HFFc6 (cell line): ENCODE results near the gene PDE6G. TPM values are rescaled to one million over a fixed set of nuclear protein-coding genes. Genes with fewer than 3 reads are reported as not detected.
A peak's percentile ranks its signal among the peaks of the same experiment; 100 is the strongest.

Source experiments
- DNase-seq: peaks from one replicate; pipeline ENCODE4 v3.0.0-alpha.2; 2018
- H3K27ac Mint-ChIP-seq: 2 replicates; pipeline ENCODE4 v1.8.0; 2020; ENCODE audit warnings: mild to moderate bottlenecking, mixed read lengths
- H3K27me3 Mint-ChIP-seq: 2 replicates; pipeline ENCODE4 v1.8.0; 2021; ENCODE audit warnings: mild to moderate bottlenecking, moderate library complexity, mixed read lengths; ENCODE audit not compliant: insufficient read depth
- H3K36me3 Mint-ChIP-seq: 2 replicates; pipeline ENCODE4 v1.8.0; 2021; ENCODE audit warnings: low read depth, mixed read lengths
- H3K4me1 Mint-ChIP-seq: 2 replicates; pipeline ENCODE4 v1.8.0; 2020; ENCODE audit warnings: low read depth, mixed read lengths
- H3K4me3 Mint-ChIP-seq: 2 replicates; pipeline ENCODE4 v1.8.0; 2020; ENCODE audit warnings: mild to moderate bottlenecking, moderate library complexity, mixed read lengths
- H3K9me3 Mint-ChIP-seq: 2 replicates; pipeline ENCODE4 v1.8.0; 2020; ENCODE audit warnings: mild to moderate bottlenecking, mixed read lengths
- total RNA-seq, 6 experiments: library from RNA; stranded (reverse); fragmentation: NEBNext Ultra II Directional; extraction: Animal tissue kit (Norgen Biotek cat#: 25700); gene quantifications; 2 replicates in 1 of 6; 3 replicates in 5 of 6; pipeline ENCODE4 v1.2.3, GENCODE V29; 2021
- TF ChIP-seq, protein P1 (sequence below): fragments of 200-600 bp; sonication (generic); IDR thresholded peaks from 2 replicates; pipeline ENCODE4 v1.5.0; 2021; ENCODE audit warnings: antibody characterized with exemption, mild to moderate bottlenecking

The PDE6G gene
- total RNA-seq, 6 experiments from 2014 or later = 0.37 to 0.76 (median 0.57) TPM; not detected in 1

DNA sequence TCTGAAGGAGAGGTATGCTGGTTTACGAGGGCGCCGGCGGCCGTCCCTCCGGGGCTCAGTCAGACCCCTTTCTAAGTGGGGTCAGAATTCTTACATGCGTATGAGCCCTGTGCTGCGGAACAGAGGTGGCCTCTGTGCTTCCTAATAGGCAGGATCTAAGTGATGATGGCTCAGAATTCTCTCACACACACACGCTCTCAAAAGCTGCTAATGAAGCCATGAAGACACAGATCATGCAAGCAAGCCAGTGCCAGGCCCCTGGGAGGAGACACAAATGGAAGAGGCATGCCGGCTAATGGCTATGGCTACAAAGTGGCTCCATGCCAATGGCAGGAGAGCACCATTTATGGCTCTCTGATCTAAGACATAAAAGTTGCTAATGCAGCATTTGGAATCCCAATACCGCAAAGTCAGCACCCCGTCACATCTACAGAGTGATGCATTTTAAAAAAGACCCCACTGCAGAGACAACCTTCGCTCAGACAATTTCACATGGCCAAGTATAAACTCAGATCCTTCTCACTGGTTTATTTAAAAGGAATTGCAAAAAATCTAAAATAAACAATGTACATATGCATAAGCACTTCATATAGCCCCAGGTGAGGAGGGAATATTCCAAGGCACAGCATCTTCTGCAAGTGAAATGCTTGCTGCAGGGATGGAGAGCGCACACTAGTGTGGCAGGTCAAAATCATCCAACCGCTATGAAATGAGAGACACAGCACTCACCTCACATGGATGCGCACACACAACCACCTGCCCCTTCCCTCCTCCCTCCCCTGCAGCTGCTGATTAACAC lies 44.0 kb downstream of the PDE6G start:
- Mint-ChIP-seq H3K4me3 (no peak overlapping the region), H3K36me3 (peaks cover 50% of the 10 kb centered on the region), H3K27ac (no peak overlapping the region; the same call in 1 of the 2 replicates), H3K9me3 (peaks cover 3% of the 10 kb centered on the region; the same call in 1 of the 2 replicates), H3K27me3 (peaks cover 1% of the 10 kb centered on the region), H3K4me1 (peaks cover 36% of the 10 kb centered on the region)
- DNase-seq = no peak
- TF ChIP-seq, protein P1, sequence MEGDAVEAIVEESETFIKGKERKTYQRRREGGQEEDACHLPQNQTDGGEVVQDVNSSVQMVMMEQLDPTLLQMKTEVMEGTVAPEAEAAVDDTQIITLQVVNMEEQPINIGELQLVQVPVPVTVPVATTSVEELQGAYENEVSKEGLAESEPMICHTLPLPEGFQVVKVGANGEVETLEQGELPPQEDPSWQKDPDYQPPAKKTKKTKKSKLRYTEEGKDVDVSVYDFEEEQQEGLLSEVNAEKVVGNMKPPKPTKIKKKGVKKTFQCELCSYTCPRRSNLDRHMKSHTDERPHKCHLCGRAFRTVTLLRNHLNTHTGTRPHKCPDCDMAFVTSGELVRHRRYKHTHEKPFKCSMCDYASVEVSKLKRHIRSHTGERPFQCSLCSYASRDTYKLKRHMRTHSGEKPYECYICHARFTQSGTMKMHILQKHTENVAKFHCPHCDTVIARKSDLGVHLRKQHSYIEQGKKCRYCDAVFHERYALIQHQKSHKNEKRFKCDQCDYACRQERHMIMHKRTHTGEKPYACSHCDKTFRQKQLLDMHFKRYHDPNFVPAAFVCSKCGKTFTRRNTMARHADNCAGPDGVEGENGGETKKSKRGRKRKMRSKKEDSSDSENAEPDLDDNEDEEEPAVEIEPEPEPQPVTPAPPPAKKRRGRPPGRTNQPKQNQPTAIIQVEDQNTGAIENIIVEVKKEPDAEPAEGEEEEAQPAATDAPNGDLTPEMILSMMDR = no peak

DNA sequence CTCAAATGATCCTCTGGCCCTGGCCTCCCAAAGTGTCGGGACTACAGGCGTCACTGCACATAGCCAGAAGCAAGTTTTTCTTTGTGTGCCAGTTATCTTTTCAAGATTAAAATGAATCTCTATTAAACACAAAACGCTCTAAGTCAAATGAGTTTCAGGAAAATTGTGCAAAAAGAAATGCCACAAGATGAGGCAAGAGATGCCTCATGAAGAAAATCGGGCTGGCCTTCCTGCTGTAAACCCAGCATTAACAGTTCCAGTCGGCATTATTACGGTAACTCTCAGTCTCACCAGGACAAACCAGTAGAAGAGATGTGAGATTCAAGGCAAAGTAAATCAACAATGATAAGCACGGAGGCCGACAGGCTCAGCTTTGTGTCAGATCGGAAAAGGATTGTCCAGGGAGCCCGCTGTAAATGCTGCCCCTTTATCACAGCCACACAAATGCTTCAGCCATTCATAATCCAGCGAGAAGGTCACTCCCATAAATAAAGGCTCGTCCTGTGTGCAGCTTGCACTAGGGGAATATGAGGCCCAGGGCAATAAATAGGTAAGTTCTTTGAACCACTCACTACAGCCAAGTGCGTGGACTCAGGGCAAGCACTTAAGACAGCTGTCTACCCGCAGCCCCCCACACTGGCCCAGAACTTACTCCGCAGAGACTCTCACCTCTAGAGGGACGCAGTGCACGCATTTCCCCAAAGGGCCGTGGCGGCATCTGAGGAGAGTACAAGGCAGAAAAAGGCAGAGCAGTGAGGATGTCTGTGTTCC lies 46.6 kb downstream of the PDE6G start:
- Mint-ChIP-seq H3K36me3 (peaks cover 38% of the 10 kb centered on the region), H3K27me3 (no peaks in the 10 kb centered on the region; the same call in 1 of the 2 replicates), H3K9me3 (no peaks in the 10 kb centered on the region), H3K27ac (no peak overlapping the region), H3K4me1 (peaks cover 34% of the 10 kb centered on the region), H3K4me3 (no peak overlapping the region)
- DNase-seq = no peak
- TF ChIP-seq, protein P1 = no peak

DNA sequence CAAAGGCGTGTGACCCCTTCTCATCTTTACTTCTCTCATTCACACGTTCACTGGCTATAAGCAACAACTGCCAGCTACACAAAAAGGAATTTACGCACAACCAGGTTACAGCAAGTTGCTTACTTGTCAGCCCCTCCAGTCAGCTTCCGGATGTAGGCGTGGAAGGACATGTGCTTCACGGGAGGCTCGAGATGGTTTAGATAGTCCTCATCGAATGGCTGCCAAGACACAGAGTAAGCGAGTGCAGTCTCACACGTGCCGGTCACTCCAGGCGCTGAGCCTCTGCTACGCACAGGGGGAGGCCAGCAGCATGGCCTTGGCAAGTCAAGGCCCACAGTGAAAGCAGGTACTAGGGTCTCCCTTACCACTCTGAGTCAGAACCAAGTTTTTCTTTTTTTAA lies 47.7 kb downstream of the PDE6G start:
- Mint-ChIP-seq H3K4me3 (no peak overlapping the region), H3K4me1 (peaks cover 26% of the 10 kb centered on the region), H3K27ac (peak overlapping the region; percentile 67; the same call in 1 of the 2 replicates), H3K36me3 (peaks cover 35% of the 10 kb centered on the region), H3K27me3 (no peaks in the 10 kb centered on the region; the same call in 1 of the 2 replicates), H3K9me3 (no peaks in the 10 kb centered on the region)
- TF ChIP-seq, protein P1 = no peak
- DNase-seq = no peak

- no peaks in the 10 kb centered on the region for H3K9me3 Mint-ChIP-seq
- TF ChIP-seq, protein P1 = no peak
- peak overlapping the region; percentile 68 for H3K27ac Mint-ChIP-seq
- peaks cover 26% of the 10 kb centered on the region for H3K4me1 Mint-ChIP-seq
- no peaks in the 10 kb centered on the region; the same call in 1 of the 2 replicates for H3K27me3 Mint-ChIP-seq
- no peak overlapping the region for H3K4me3 Mint-ChIP-seq
- DNase-seq = no peak
- H3K36me3 Mint-ChIP-seq = peaks cover 30% of the 10 kb centered on the region
These were observed 48.3 kb downstream of the PDE6G start for GRCh38 chr17:81608082-81608481.

- Mint-ChIP-seq H3K27ac (peak overlapping the region; percentile 68), H3K4me1 (peaks cover 26% of the 10 kb centered on the region), H3K27me3 (no peaks in the 10 kb centered on the region; the same call in 1 of the 2 replicates), H3K4me3 (no peak overlapping the region; the same call in 1 of the 2 replicates), H3K36me3 (peaks cover 23% of the 10 kb centered on the region), H3K9me3 (no peaks in the 10 kb centered on the region)
- DNase-seq = peak; percentile 65
- TF ChIP-seq, protein P1 = no peak
These were observed 48.9 kb downstream of the PDE6G start for GRCh38 chr17:81607431-81607830.
